Omental fat pad (tissue), 4 donors: ENCODE data around the gene RASL11A. TPM values are rescaled to one million over a fixed set of nuclear protein-coding genes. Genes with fewer than 3 reads are reported as not detected.

Experiments
- ATAC-seq: fragments of 150-250 bp; one replicate; pipeline ENCODE4 v1.9.1; 2016; ENCODE audit warnings: mild to moderate bottlenecking, moderate library complexity; ENCODE audit not compliant: low FRiP score
- DNase-seq: peaks from one replicate; pipeline ENCODE4 v3.0.0-alpha.2; 2019; ENCODE audit warnings: low spot score
- total RNA-seq, 4 donors: library from RNA; depleted of rRNA; stranded (reverse); fragments of >200 nt; gene quantifications; one replicate each; pipeline ENCODE4 v1.1.0, GENCODE V29; 2016
- TF ChIP-seq, protein P1 (sequence below), 3 donors: fragments of 450-650 bp; IDR thresholded peaks; one replicate each; pipeline ENCODE4 v1.5.1; 2016 to 2017; ENCODE audit warnings: antibody characterized with exemption in 3 of 3, mild to moderate bottlenecking in 3 of 3, moderate library complexity in 2 of 3

RASL11A gene
- total RNA-seq, 4 donors from 2014 or later, result 32.6 to 50.9 (median 38.4) TPM

GRCh38 chr13:27306364-27306763 is 35.7 kb downstream of the RASL11A start:
- DNase-seq, result no peak
- no peak for ATAC-seq
- TF ChIP-seq, protein P1, sequence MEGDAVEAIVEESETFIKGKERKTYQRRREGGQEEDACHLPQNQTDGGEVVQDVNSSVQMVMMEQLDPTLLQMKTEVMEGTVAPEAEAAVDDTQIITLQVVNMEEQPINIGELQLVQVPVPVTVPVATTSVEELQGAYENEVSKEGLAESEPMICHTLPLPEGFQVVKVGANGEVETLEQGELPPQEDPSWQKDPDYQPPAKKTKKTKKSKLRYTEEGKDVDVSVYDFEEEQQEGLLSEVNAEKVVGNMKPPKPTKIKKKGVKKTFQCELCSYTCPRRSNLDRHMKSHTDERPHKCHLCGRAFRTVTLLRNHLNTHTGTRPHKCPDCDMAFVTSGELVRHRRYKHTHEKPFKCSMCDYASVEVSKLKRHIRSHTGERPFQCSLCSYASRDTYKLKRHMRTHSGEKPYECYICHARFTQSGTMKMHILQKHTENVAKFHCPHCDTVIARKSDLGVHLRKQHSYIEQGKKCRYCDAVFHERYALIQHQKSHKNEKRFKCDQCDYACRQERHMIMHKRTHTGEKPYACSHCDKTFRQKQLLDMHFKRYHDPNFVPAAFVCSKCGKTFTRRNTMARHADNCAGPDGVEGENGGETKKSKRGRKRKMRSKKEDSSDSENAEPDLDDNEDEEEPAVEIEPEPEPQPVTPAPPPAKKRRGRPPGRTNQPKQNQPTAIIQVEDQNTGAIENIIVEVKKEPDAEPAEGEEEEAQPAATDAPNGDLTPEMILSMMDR (IDR thresholded peaks at IDR 0.05), result no peak

GRCh38 chr13:27308941-27309340 is 38.3 kb downstream of the RASL11A start:
- TF ChIP-seq, protein P1 (IDR thresholded peaks at IDR 0.05), result no peak
- ATAC-seq (no peak), DNase-seq (no peak)

DNA sequence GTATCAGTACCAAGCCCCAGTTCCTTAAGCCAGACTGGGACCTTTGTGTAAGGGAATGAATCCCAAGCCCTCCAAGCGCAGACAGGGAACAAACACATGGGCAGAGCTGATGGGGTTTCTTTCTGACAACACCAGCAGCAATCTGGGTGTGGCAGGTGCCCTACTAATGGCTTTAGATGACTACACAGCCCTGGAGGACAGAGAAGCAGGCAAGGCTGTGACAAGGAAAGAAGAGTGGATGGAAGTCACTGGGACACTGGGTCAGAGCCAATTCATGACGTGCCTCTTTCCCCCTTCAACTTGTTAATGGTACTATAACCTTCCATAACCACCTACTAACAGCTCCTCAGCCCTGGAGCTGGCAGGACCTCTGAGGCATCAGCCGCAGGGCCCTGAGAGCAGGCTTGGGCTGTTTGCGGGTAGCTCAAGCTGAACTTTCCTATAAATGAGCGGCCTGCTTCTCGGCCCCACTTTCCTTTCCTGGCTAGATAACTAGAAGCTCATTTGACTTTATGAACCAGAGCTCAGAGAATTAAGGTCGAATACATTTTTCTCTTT is 38.9 kb downstream of the RASL11A start:
- ATAC-seq (no peak), DNase-seq (no peak)
- TF ChIP-seq, protein P1 (IDR thresholded peaks at IDR 0.05), result no peak

GRCh38 chr13:27309967-27310598 is 39.5 kb downstream of the RASL11A start:
- TF ChIP-seq, protein P1 (IDR thresholded peaks at IDR 0.05), result no peak
- ATAC-seq (no peak), DNase-seq (no peak)

- ATAC-seq (no peak), DNase-seq (no peak)
- TF ChIP-seq, protein P1 (IDR thresholded peaks at IDR 0.05), result no peak
Measured at GRCh38 chr13:27310946-27311345, 40.3 kb downstream of the RASL11A start.

GRCh38 chr13:27311518-27312210 is 41.0 kb downstream of the RASL11A start:
- TF ChIP-seq, protein P1 (IDR thresholded peaks at IDR 0.05), result no peak
- ATAC-seq, result no peak
- no peak for DNase-seq
